GM19463 (cell line): Measurements from ENCODE around the gene FBXO31.
"Not testable (repeated sequence)": the region's sequence is repeated elsewhere in the genome, so short reads cannot be mapped to it uniquely, and the experiment has no call there.

Experiments used
- ATAC-seq: cut with Tn5 transposase; IDR thresholded peaks from one replicate; pipeline ENCODE4 v1.9.1; 2021; ENCODE audit warnings: mild to moderate bottlenecking, moderate library complexity; ENCODE audit not compliant: unreplicated experiment

The FBXO31 gene

GRCh38 chr16:87387942-87388817 is 4.6 kb upstream of the FBXO31 start:
- peak; percentile 49 for ATAC-seq

DNA sequence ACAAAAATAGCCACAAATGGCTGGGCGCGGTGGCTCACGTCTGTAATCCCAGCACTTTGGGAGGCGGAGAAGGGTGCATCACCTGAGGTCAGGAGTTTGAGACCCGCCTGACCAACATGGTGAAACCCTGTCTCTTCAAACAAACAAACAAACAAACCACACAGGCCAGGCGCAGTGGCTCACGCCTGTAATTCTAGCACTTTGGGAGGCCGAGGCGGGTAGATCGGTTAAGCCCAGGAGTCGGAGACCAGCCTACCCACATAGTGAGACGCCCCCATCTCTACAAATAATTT is 1.2 kb upstream of the FBXO31 start:
- not testable (repeated sequence) for ATAC-seq

DNA sequence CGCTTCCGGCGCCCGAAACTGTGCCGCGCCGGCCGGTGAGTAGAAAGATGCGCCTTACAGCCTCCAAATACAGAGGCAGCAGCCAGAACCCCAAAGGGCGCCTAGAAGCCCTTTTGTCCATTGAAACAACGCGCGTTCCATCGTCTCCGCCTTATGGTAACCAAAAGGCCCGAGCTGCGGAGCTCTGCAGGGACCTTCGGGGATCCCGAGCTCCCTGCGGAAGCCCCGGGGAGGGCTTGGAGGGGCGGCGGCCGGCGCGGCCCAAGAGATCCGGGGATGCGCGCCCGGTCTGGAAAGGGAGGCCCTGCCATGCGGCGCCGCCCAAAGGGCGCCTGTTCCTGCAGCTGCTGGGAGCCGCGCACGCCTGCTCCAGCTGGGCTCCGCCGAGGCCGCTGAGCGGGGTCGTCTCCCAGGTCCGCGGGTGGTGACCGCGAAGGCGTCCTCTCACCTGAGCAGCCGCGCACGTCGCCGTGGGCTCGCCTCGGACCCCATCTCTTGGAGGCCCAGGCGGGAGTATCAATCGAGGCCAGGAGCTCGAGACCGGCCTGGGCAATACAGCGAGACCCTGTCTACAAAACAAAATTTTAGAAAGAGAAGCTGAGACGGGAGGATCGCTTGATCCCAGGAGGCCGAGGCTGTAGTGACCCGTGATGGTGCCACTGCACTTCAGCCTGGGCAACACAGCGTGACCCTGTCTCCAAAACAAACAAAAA is 742 bp upstream of the FBXO31 start:
- peak; percentile 21 for ATAC-seq

GRCh38 chr16:87382023-87382785 is 1.4 kb downstream of the FBXO31 start:
- no peak for ATAC-seq

DNA sequence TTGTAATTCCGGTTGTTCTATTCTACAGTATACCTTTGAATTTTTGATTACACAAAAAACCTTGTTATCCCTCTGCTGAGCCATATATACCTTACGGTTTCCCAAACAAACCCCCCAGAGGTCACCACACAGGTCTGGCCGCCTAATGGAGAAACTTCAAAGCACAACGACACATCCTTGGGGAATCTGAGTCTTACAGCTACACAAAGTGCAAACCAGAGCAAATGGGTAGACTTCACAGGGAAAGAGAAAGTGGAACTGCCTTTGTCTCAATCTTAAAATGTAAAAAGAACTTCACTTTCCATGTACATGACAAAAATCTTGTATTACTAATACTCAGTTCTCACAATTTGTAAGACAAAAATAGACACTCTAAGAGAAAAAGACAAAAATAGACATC is 2.7 kb downstream of the FBXO31 start:
- ATAC-seq, result no peak

DNA sequence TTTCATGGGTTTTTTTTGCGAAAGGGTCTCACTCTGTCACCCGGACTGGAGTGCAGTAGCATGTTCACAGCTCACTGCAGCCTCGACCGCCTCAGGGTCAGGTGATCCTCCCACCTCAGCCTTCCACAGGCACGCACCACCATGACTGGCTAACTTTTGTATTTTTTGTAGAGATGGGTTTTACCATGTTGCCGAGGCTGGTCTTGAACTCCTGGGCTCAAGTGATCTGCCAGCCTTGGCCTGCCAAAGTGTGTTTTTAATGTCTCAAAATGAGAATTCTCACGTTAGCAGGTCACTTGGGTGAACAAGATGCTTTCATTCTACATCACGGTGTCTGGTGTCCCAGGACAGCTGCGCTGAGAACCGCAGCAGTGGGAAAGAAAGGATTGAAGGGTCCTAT is 3.2 kb downstream of the FBXO31 start:
- ATAC-seq, result no peak

DNA sequence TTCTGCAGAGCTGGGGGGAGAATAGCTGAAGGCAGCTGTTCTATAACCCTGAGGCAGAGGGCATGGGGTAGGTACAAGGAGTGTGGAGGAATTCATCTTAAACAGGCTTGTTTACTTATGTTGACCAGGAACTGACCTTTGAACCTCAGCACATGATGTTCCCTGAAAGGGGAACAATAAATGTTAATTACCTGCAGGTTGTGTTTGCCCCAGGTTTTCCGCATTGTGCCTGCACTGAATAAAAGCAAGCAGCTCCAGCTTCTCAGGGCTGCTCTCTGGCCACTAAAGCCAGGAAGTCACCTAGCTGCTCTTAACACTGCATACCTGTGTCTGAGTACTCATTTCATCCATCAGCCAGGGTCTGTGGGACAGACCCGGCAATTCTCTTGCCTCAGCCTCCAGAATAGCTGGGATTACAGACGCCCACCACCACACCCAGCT is 4.2 kb downstream of the FBXO31 start:
- ATAC-seq, result not testable (repeated sequence)

GRCh38 chr16:87376660-87377059 is 6.9 kb downstream of the FBXO31 start:
- ATAC-seq, result no peak

DNA sequence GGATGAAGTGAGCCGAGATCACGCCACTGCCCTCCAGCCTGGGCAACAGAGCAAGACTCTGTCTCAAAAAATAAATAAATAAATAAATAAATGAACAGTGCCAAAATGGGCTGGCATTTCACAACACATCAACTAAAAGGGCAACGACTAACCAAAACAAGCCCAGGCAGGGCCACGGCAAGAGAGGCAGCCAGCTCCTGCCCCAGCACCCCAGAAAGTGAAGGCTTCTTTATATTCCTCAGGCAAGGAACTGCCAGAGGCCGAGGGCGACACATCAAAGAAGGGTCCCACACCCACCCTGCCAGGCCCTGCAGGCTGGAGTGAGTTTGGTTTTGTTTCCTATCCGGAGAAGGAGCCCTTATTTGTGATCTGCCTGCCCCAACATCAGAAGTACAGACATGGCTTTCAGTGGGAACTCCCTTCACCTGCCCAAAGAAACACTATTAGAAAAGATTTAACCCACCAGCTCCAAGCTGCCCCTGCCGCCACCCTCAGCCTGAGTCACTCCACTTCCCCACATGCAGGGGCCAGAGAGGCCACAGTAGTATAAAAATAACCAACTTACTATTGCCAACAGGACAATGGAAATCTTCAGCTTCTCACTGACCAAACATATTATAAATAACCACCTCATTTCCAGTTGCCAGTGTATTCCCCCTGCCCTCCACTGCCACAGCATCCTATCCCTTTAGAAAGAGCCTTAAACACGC is 8.0 kb downstream of the FBXO31 start:
- ATAC-seq, result no peak

DNA sequence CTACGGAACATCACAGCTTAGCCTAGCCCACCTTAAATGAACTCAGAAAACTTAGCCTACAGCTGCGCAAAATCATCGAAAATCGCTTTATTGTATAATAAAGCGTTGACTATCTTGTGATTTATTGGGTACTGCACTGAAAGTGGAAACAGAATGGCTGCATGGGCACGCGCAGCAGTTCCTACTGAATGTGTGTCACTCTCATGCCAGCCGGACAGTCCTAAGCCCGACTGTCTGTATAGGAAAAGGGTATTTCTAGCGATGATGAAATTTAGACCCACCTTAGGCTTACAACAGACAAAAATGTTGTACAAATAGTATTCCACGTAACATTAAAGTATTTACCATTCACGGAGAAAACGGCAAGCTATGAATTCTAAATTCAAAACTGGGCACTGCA is 9.3 kb downstream of the FBXO31 start:
- ATAC-seq, result no peak

- ATAC-seq, result no peak
Measured at GRCh38 chr16:87372305-87372704, 11.3 kb downstream of the FBXO31 start.

GRCh38 chr16:87371261-87371866 is 12.2 kb downstream of the FBXO31 start:
- no peak for ATAC-seq

DNA sequence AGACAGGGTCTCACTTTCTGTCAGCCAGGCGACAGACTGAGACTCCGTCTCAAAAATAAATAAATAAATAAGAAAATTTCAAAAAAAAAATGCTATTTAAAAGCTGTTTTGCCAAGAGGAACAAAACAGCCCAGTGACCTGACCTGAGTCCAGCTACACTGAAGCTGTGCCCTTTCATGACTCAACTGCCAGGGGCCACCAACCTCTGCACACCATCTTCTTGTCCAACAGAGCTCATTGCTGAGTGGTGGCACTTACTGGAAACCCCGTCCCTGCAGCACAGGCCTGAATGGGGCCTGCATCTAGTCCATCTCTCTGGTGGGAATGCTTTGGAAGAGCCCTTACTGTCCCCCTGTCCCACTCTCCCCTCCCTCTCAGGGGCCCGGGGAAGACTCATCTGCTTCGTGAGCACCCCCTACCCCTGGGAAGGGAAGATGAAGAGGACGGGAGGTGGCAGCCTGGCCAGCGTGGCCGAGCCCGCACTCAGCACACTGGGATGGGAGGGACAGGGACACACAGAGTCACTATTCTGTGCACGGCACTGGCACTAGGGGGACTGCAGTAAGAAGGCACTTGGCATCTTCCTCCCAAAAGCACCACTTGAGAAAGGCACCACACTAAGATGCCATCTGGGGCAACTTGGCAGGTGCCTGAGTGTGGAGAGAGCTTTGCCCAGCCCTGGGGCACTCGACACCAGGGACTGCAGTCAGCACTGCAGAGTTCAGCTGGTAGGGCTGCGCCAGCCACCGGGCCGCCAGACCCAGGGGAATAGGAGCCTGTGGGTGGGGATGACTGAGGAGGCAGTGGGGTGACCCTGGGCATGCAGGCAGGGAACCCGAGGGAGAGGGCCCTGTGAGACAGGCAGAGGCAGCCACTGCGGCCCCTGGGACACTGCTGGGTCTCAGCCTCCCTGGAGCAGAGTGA is 13.5 kb downstream of the FBXO31 start:
- ATAC-seq, result no peak

DNA sequence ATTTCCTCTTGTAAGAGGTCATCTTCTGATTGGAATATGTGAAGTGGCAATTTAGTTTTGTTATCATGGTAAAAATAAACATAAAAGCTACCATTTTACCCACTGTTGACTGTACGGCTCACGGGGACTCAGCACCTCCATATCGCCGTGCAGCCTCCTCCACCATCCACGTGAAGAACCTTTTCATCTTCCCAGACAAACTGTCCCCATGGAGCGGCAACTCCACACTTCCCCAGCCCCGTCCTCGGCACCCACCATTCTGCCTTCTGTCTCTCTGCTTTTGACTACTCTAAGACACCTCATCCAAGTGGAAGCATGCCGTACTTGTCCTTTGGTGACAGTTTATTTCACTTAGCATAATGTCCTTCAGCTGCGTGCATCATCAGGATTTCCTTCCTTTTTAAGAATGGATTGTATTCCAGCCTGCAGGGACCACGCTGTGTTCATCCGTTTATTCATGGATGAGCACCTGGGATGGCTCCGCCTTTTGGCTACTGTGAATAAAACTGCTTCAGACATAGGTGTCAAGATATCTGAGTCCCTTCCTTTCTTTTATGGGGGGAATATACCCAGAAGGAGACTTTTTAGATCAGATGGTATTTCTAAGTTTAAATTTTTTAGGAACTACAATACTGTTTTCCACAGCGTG is 14.3 kb downstream of the FBXO31 start:
- no peak for ATAC-seq

DNA sequence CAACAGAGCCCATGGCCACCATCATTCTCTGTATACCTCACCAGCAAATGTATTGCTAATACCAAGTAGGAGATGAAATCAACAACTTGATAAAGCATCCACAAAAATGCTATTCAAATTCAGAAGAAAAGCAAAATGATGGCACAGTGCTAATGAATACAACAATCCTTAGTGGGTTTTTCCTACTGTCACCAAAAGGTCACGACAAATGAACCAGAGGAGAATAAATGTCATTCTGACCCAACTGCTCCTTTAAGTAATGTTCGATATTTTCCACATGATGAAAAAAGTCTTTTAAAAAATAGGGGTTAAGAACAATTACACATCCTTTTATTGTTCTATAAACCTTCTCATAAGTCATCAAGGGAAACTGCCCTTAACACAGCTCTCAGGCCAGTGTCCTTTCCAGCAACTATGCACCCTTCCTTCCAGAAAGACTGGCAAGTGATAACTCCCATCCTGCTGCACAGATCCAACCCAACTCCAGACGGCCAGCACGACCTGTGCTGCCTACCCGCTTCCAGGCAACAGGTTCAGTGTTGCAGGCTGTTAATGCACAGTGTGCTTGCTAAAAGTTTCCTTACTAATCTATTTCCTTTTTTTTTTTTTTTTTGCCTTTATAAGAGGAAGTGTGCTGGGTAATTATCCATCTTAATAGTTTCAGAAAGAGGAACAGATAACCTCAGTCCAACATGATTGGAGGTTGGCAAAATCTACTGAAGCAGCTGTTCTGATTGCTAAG is 15.4 kb downstream of the FBXO31 start:
- no peak for ATAC-seq

DNA sequence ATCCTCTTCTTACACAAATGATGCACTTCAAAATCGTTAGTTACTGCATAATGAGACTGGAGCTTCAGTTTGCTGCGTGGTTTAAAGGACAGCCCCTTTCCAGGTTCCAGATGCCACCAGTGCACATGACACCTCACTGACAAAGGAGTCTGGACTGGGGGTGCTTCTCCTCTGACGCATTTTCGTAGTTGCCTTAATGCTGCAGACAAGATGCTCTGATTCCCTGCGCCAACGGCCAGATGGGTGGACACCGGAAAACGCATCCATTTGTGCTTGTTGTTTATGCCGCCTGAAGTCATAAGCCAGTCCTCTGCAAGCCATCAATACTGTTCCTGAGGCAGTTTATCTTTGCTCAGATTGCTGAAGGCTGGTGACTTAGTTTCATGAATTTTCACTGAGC is 16.0 kb downstream of the FBXO31 start:
- no peak for ATAC-seq

- no peak for ATAC-seq
Measured at GRCh38 chr16:87366930-87367329, 16.6 kb downstream of the FBXO31 start.

DNA sequence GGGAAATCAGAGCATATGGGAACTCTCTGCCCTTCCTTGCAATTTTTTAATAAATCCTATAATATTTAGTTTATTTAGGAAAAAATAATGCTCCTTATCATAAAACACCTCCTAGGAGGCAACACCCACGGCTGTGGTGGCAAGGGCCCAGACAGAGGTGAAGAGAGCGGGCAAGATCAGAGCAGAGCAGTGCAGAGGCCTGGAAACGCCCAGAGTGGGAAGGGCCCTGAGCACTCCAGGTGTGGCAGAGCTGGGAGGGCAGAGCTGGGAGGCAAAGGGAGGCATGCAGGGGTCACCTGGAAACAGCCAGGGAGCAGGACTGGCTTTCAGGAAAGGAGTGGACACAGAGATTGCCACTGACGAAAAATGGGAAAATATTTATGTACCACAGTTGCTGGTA is 17.3 kb downstream of the FBXO31 start:
- no peak for ATAC-seq
